ENCODE results near the gene EEF1E1.
A peak's percentile ranks its signal among the peaks of the same experiment; 100 is the strongest.

EEF1E1 gene

GRCh38 chr6:8060346-8060745, 42.0 kb downstream of the EEF1E1 start:
- peaks cover 8% of the 10 kb centered on the region for H3K4me1 ChIP-seq (ENCODE audit: control insufficient read depth, insufficient read depth, low read length)
- ChIA-PET CTCF (interaction anchor here (0.7 to 4.9 kb wide), 8 partner anchors 9 to 445 kb away, joined by 3 to 64 read pairs (median 6); partner anchors contain the start of gene BMP6), POLR2A (no interaction called here)
- TF ChIP-seq BCL11B (tag by site-specific recombination; IDR thresholded peaks at IDR 0.05; ENCODE audit: low read depth) (no peak), GLIS1 (tag by site-specific recombination; IDR thresholded peaks at IDR 0.05) (no peak), ZNF280D (tag by site-specific recombination; IDR thresholded peaks at IDR 0.05) (no peak), ZNF473 (tag by site-specific recombination; IDR thresholded peaks at IDR 0.05) (no peak), SALL2 (tag by site-specific recombination; IDR thresholded peaks at IDR 0.05; ENCODE audit: borderline replicate concordance) (no peak), ZNF621 (tag by site-specific recombination; IDR thresholded peaks at IDR 0.05) (no peak), ZNF211 (tag by site-specific recombination; IDR thresholded peaks at IDR 0.05; ENCODE audit: low read depth) (no peak)
- H3K27ac ChIP-seq (ENCODE audit: extremely low read depth, low read depth, low read length) = no peak overlapping the region
- H3K4me3 ChIP-seq (ENCODE audit: low read depth, low read length) = no peak overlapping the region
- H3K9me3 ChIP-seq (ENCODE audit: control insufficient read depth, insufficient read depth, low read depth, low read length) = no peaks in the 10 kb centered on the region
- peaks cover 6 to 29% of the 10 kb centered on the region in 2 experiments; a peak in 2 of 3 replicates for H3K36me3 ChIP-seq (ENCODE audit: control insufficient read depth in 2 of 2, insufficient read depth in 1 of 2, low read length in 2 of 2)

- CTCF ChIA-PET = interaction anchor here (0.5 to 4.9 kb wide), 28 partner anchors 8 to 535 kb away, joined by 3 to 64 read pairs (median 4); partner anchors contain the start of genes BMP6 and SNRNP48
- no peak overlapping the region for H3K27ac ChIP-seq (ENCODE audit: extremely low read depth, low read depth, low read length)
- peaks cover 6 to 31% of the 10 kb centered on the region in 2 experiments; a peak in 2 of 3 replicates for H3K36me3 ChIP-seq (ENCODE audit: control insufficient read depth in 2 of 2, insufficient read depth in 1 of 2, low read length in 2 of 2)
- H3K4me1 ChIP-seq (ENCODE audit: control insufficient read depth, insufficient read depth, low read length) = peaks cover 8% of the 10 kb centered on the region
- POLR2A ChIA-PET = interaction anchor here (1.0 kb wide), 1 partner anchor 469 kb away, joined by 3 read pairs; the partner anchor contains the start of gene SNRNP48
- no peaks in the 10 kb centered on the region for H3K9me3 ChIP-seq (ENCODE audit: control insufficient read depth, insufficient read depth, low read depth, low read length)
- TF ChIP-seq ZNF654 (tag by site-specific recombination; IDR thresholded peaks at IDR 0.05; ENCODE audit: low read depth) = peak; percentile 53
- no peak for TF ChIP-seq OVOL3 (tag by site-specific recombination; IDR thresholded peaks at IDR 0.05)
- H3K4me3 ChIP-seq (ENCODE audit: low read depth, low read length) = no peak overlapping the region
Observed at GRCh38 chr6:8059129-8059528, 43.2 kb downstream of the EEF1E1 start.

- H3K4me1 ChIP-seq (ENCODE audit: control insufficient read depth, insufficient read depth, low read length) = peaks cover 5% of the 10 kb centered on the region; the same call in 1 of the 2 replicates
- POLR2A ChIA-PET = interaction anchor here (0.9 kb wide), 1 partner anchor 440 kb away, joined by 3 read pairs; no protein-coding TSS in a partner anchor
- no peaks in the 10 kb centered on the region for H3K9me3 ChIP-seq (ENCODE audit: control insufficient read depth, insufficient read depth, low read depth, low read length)
- H3K36me3 ChIP-seq (ENCODE audit: control insufficient read depth in 2 of 2, insufficient read depth in 1 of 2, low read length in 2 of 2) = peaks cover 6 to 32% of the 10 kb centered on the region in 2 experiments; a peak in 2 of 3 replicates
- H3K27ac ChIP-seq (ENCODE audit: extremely low read depth, low read depth, low read length) = no peak overlapping the region
- CTCF ChIA-PET = interaction anchor here (0.7 to 4.9 kb wide), 10 partner anchors 14 to 782 kb away, joined by 3 to 64 read pairs (median 3); partner anchors contain the start of gene BMP6
- H3K4me3 ChIP-seq (ENCODE audit: low read depth, low read length) = no peak overlapping the region
- TF ChIP-seq ZNF391 (tag by site-specific recombination; IDR thresholded peaks at IDR 0.05; ENCODE audit: borderline replicate concordance, low read depth) = no peak
- no peak for TF ChIP-seq TSHZ1 (tag by site-specific recombination; IDR thresholded peaks at IDR 0.05; ENCODE audit: borderline replicate concordance)
- TF ChIP-seq KLF9 (tag by site-specific recombination; IDR thresholded peaks at IDR 0.05; ENCODE audit: low read depth) = no peak
- TF ChIP-seq ZSCAN18 (tag by site-specific recombination; IDR thresholded peaks at IDR 0.05) = no peak
- TF ChIP-seq ZNF324 (tag by site-specific recombination; IDR thresholded peaks at IDR 0.05) = no peak
- TF ChIP-seq PBX3 (CRISPR knock-in tag; IDR thresholded peaks at IDR 0.05) = no peak
- TF ChIP-seq HOXD13 (CRISPR knock-in tag; IDR thresholded peaks at IDR 0.05; ENCODE audit: borderline replicate concordance) = no peak
- TF ChIP-seq ZNF24 (tag by site-specific recombination; IDR thresholded peaks at IDR 0.05) = no peak
- no peak for TF ChIP-seq ZNF488 (tag by site-specific recombination; IDR thresholded peaks at IDR 0.05)
- no peak for TF ChIP-seq ZNF416 (tag by site-specific recombination; IDR thresholded peaks at IDR 0.05)
Observed at GRCh38 chr6:8057793-8058192, 44.6 kb downstream of the EEF1E1 start.
